GM18870 (cell line): ENCODE results near the gene SLC9C1.
A peak's percentile ranks its signal among the peaks of the same experiment; 100 is the strongest.
"Not testable (repeated sequence)": the region's sequence is repeated elsewhere in the genome, so short reads cannot be mapped to it uniquely, and the experiment has no call there.

Source experiments
- ATAC-seq: cut with Tn5 transposase; IDR thresholded peaks from one replicate; pipeline ENCODE4 v1.9.1; 2021; ENCODE audit warnings: moderate library complexity; ENCODE audit not compliant: unreplicated experiment

Gene SLC9C1

GRCh38 chr3:112199622-112200316, 94.2 kb downstream of the SLC9C1 start:
- no peak for ATAC-seq

- no peak for ATAC-seq
Measured at GRCh38 chr3:112197131-112197530, 96.9 kb downstream of the SLC9C1 start.

DNA sequence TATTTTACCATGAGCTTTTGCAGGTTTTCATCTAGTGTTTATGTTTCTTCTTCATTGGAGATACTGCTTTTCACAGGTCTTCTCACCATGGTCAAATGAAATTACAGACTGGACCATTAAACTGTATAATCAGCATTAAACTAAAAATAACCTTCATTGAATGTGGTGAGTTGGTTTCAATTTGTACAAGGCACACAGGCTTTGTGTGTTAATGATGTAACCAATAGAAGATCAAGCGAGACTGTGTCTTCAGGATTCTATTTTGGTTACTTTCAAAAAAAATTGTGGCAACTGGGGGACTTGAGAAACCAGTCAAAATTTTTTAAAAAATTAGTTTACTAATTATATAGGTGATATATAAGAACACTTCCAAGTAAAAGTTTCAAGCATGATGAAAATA, 106.7 kb downstream of the SLC9C1 start:
- no peak for ATAC-seq

DNA sequence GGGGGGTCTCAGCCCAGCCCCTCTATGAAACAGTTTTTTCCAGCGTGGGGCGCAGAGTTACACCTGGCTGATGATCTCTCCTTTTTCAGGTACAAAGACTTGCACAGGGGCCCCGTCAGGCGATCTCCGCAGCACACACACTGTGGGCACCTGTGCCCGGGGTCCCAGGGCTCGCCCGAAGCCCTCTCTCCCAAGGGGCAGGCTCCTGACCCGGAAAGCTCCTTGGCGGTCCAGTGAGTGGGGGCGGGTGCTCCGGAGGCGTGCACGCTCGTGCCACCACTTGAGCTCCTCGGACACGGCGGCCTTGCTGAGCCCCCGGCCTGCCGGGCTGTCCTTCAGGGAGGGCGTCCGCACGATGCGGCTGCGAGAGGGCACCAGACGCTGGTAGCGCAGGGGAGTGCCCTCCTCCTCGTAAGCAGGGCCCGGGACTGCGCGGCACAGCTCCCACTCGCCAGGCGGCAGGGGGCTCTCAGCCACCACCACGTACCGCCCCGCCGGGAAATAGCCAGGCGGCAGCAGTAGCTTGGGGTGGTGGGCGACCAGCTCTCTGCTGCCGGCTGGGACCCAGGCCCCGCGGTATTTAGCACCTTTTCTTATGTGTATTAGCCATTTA, 108.5 kb downstream of the SLC9C1 start:
- not testable (repeated sequence) for ATAC-seq

GRCh38 chr3:112175646-112176045, 118.4 kb downstream of the SLC9C1 start:
- ATAC-seq = no peak

DNA sequence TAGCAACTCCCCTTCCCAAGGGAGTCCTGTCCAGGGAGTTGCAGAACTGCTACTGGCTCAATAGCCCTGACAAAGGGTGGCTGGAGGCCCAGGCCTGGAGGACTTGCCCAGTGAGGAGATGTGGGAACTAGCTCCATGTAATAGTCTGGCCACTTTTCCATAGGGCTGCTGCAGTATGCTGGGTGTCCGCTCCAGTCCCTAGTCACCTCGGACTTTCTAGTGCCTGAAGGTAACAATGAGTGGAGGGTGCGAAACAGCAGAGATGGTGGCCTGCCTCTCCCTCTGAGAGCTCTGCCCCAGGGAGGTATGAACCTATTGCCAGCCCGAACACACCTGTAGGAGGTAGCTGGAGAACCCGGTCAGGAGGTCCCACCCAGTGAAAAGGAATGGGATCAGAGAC, 119.0 kb downstream of the SLC9C1 start:
- no peak for ATAC-seq

DNA sequence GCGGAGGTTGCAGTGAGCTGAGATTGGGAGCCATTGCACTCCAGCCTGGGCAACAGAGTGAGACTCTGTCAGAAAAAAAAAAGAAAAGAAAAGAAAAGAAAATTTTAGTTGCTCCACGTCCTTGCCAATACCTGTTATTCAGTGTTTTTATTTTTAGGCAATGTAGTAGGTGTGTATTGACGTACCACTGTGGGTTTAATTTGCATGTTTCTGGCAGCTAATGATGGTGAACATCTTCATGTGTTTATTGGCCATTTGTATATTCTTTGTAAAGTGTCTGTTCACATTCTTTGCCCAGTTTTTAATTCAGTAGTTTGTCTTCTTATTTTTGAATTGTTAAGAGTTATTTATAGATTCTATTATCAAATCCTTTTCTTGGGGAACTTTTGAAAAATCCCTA, 122.9 kb downstream of the SLC9C1 start:
- no peak for ATAC-seq

- no peak for ATAC-seq
Measured at GRCh38 chr3:112170046-112170445, 124.0 kb downstream of the SLC9C1 start.

GRCh38 chr3:112167758-112168157, 126.3 kb downstream of the SLC9C1 start:
- peak; percentile 55 for ATAC-seq

DNA sequence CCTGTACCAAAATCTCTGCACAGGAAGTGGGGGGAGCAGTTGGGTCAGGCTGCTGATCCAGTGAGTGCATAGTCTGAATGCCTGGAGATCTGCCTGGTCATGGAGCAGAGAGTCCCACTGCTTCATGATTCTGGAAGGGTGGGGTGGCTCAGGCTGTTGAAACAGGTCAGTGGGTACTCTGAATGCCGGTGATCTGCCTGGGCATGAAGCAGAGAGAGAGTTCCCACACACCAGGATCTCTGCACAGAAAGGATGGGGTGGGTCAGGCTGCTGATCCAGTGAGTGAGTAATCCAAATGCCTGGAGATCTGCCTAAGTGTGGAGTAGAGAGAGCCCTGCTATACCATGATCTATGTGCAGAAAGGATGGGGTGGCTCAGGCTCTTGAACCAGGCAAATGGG, 144.9 kb downstream of the SLC9C1 start:
- ATAC-seq = no peak

DNA sequence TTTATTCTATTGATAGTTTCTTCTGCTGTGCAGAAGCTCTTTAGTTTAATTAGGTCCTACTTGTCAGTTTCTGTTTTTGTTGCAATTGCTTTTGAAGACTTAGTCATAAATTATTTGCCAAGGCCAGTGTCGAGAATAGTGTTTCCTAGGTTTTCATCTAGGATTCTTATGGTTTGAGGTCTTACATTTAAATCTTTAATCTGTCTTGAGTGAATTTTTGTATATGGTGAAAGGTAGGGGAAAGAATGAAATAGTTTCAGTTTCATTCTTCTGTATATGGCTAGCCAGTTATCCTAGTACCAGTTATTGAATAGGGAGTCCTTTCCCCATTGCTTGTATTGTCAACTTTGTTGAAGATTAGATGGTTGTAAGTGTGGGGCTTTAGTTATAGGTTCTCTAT, 150.3 kb downstream of the SLC9C1 start:
- no peak for ATAC-seq

DNA sequence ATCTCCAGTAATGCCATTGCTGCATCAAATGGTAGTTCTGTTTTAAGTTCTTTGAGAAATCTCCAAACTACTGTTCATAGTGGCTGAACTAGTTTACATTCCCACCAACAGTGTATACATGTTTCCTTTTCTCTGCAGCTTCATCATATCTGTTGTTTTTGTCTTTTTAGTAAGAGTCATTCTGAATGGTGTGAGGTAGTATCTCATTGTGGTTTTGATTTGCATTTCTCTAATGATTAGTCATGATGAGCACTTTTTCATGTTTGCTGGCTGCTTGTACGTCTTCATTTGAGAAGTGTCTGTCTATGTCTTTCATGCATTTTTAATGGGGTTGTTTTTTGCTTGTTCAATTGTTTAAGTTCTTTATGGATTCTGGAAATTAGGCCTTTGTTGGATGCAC, 150.8 kb downstream of the SLC9C1 start:
- no peak for ATAC-seq

DNA sequence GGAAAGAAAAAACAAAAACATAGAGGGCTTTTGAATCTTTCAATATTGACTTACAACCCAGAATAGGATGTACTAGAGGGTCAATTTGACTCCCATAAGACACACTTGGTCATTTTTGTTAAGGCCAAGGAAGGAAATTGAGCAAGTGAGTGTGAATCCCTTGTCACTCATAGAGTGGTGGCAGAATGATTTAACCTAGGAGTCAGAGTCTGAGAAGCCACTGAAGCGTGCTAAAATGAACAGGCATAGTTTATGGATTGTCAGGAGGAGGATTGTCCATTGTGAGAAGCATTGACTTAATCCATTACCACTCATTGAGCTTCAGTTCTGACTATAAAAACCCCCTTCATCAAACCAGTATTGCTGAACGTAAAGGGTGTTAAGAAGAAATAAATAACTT, 152.7 kb downstream of the SLC9C1 start:
- ATAC-seq = no peak

DNA sequence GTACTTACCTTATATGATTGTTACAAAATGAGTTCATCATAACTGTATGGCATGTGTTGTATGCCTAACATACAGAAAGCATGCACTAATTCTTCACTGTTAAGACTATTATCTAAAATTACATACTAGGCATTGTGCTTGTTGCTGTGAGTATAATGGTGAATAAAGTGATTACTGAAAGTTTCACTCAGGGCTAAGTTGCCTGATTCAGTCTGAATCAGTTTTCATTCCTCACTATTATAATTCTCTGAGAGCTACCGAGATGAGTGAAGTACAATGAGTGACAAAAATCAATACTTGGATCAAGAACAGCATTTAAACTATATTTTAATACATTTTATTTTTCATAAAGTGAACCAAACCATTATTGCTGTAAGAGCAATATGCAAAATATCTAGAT, 153.4 kb downstream of the SLC9C1 start:
- no peak for ATAC-seq

DNA sequence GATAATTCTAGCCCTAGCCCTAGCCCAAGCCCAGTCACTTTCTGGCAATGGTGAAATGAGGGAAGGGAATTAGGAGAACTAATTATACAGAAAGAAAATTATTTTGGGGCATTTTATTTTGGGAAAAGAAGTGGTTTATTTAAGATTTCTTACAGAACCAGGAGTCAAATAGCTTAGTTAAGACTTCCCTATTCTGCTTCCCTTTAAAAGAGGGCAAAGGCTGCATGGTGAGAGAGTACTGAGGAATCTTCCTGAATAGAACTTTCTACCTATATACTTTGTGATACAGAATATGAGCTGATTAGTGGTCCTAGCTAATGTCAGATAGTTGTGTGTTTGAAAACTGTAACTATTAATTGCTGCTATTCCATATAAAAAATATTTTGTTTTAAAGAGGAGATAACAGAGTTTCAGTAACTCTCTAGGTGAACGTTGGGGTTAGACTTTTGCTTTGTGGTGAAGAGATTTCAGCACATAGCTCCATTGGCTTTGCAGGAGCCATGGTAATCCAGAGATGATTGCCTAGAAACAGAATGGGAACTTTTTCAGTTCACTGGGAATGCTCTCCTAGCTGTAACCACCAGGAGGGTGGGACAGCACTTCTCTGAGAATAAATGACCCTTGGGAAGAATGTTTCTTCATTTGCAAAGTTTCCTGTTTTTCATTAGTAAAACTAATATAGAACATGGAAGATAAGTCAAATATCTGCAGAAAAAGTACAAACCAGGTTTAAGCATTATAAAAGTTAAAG, 155.6 kb downstream of the SLC9C1 start:
- ATAC-seq = no peak

- no peak for ATAC-seq
Measured at GRCh38 chr3:112137781-112138180, 156.2 kb downstream of the SLC9C1 start.

DNA sequence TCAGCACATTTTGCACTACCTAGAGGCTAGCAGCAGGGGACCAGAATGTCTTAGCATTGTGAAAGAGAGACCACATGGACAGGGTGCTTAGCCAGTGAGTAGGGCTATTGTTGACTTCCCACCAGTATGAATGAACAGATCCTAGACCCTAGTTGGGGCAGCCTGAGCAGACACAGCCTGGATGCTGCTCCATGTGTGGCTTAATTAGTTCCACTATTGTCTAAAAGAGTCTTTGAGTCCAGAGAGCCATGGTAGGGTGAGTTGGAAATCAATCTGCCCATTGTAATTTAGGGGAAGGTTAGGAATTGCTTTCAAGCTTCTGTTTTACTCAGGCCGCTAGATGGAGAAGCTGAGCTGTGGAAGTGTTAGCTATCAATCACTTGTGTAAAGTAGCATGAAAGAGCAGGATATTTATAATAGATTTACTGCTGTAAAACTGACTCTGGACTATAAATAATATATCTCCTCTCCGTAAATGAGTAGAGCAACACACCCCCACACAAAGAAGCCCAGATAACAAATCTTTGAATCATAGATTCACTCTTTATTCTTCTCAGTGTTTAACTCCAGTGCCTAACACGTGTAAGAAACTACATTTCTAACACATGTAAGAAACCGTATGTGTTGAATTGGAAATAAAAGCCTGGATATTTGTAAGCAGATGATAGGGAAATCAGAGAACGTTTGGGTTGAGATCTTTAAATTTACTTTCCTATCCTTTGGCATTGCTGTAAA, 156.9 kb downstream of the SLC9C1 start:
- ATAC-seq = peak; percentile 28

GRCh38 chr3:112136046-112136445, 158.0 kb downstream of the SLC9C1 start:
- ATAC-seq = no peak

GRCh38 chr3:112134335-112135124, 159.5 kb downstream of the SLC9C1 start:
- no peak for ATAC-seq

- ATAC-seq = no peak
Measured at GRCh38 chr3:112133626-112134334, 160.2 kb downstream of the SLC9C1 start.
